ENCODE measurements around the gene KLHL20.

GRCh38 chr1:173821680-173822079 is 106.9 kb downstream of the KLHL20 start:
- TF ChIP-seq CTCF (IDR thresholded peaks at IDR 0.05), result no peak
- no peak for TF ChIP-seq POLR2A (IDR thresholded peaks at IDR 0.05)
